DOHH2 (cell line): ENCODE measurements around the gene RIPK3.

Experiments
- CTCF ChIP-seq: fragments of 200-600 bp; sonication (generic); IDR thresholded peaks from one replicate; pipeline ENCODE4 v1.5.1; 2014; ENCODE audit warnings: antibody characterized with exemption, mild to moderate bottlenecking, low read depth, low read length; ENCODE audit not compliant: poor library complexity, severe bottlenecking
- EZH2phosphoT487 ChIP-seq: fragments of 200-600 bp; sonication (generic); IDR thresholded peaks from 2 replicates; pipeline ENCODE4 v1.6.1; 2017; ENCODE audit warnings: borderline replicate concordance, mild to moderate bottlenecking, antibody characterized with exemption, low read length, moderate library complexity, mixed read lengths

- TF ChIP-seq CTCF, result no peak
- TF ChIP-seq EZH2phosphoT487, result no peak
Observed at GRCh38 chr14:24370748-24371147, 31.0 kb upstream of the RIPK3 start.
